Dermis microvascular lymphatic vessel endothelial cell (primary cell): ENCODE results near the gene MDFI. TPM values are rescaled to one million over a fixed set of nuclear protein-coding genes. Genes with fewer than 3 reads are reported as not detected.

Source experiments
- DNase-seq, 2 donors: peaks; one replicate each; pipeline versions ENCODE4 v3.0.0 to v3.0.0-alpha.2; 2010; ENCODE audit warnings: low read depth in 2 of 2
- total RNA-seq: library from RNA; depleted of rRNA; stranded (reverse); fragments of >200 nt; gene quantifications from 2 replicates; pipeline ENCODE4 v1.2.1, GENCODE V29; 2014

Gene MDFI
- total RNA-seq, 1 donor from 2014 or later = 38.9 TPM

DNA sequence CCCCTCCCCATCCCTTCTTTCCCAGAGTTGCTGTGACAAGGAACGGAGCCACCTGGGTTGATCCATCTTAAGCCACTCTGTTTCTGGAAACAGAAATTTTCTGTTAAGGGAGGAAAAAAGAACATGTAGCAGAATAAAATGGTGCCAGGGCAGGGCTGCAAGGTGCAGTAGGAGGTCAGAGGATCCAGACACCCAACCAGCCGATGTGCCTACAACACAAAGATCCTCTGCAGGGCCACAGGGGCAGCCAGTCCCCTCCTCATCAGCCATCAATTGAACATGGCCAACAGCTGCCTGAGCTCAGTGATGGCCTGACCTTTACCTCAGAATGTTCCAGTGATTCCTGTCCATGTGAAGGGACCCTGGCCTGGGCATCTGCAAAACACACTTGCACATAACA lies 11.9 kb downstream of the MDFI start:
- no peak for DNase-seq

DNA sequence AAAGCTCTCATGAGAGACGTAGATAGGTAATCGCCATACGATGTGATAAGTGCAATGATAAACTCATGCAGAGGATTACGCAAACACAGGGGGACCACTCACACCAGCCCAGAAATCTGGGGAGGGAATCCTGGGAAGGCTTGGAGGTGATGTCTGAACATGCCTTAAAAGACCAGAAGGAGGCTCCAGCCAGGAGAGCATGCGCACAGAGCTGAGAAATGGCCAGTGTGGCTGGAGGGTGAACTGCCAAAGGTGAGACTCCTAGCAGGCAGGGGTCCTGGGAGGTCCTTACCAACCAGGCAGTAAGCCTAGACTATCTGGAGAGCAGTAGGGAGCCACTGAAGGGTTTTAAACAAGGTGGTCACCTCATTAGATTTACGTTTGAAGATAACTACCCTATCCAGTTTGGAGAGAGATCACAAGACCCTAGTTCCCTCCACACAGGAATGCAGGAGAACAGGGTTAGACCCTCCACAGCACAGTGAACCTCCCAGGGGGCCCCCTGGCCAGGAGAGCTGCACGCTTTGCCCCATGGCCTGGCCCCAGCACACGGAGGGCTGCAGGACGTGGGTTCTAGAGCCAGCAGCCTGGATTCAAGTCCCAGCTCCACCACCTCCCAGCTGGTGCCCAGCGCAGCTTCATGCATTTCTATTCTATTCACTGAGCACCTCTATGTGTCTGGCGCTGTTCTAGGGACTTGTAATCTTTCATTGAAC lies 13.1 kb downstream of the MDFI start:
- DNase-seq = no peak

DNA sequence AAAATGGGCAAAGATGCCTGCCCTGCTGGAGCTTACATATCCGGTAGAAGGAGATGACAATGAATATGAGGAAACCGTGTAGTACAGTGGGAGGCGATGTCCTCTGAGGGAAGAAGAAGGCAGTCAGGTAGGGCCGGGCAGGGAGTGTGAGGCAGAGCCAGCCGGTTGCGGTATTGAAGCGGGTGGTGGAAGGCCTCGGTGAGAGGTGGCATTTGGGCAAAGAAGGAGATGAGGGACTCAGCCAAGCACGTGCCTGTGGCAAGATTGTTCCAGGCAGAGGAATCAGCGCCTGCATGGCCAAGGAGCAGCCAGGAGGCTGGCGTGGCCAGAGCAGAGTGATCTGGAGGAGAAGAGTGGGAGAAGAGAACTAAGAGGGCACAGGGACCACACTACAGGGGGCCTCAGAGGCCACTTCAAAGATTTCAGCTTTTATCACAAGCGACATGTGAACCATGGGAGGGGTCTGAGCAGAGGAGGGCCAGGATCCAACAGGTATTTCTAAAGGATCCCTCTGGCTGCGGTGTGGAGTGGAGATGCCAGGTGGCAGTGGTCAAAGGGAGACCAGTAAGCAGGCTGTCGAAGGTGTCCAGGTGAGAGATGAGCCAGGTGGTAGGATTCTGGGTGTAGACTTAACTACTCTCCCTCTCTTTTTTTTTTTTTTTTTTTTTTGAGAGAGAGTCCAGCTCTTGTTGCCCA lies 13.8 kb downstream of the MDFI start:
- no peak for DNase-seq

DNA sequence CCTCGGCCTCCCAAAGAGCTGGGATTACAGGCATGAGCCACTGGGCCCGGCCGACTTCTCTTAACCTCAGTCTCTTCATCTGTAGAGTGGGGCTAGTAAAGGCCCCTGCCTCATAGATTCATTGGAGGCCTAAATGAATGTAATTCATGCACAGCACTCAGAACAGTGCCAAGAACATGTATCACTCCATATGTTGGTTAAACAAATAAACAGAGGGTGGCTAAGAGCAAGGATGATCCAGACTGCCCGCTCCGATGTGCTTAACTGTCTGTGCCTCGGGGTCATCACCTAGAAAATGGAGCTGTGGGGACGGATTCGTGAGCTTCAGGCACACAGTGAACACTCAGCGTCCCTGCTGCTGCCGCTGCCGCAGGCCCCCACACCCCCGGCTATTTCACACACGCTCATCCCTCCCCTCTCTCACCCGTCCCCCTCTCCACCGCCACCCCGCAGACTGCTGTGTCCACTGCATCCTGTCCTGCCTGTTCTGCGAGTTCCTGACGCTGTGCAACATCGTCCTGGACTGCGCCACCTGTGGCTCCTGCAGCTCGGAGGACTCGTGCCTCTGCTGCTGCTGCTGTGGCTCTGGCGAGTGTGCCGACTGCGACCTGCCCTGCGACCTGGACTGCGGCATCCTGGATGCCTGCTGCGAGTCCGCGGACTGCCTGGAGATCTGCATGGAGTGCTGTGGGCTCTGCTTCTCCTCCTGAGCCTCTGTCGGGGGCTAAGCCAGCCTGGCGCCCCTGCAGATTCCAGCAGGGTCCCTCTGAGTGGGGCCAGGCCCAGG lies 14.8 kb downstream of the MDFI start:
- no peak for DNase-seq

DNA sequence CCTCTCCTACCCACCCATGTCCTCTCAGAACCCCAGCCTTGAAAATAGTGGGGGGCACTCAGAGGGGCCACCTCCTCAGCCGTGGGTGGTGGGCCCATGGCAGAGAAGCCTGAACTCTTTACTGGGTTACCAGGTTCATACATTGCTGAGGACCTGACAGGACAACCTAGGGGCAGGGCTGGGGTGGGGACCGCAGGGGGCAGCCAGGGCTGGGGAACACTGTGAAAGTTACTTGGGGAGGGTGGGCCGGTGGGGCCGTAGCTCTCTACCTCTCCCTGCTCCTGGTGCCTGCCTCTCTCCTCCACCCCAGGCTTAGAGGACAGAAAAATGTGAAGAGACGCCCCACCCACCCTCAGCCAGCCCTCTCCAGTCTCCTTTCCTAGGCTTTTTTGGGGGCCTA lies 15.4 kb downstream of the MDFI start:
- DNase-seq = no peak

- no peak for DNase-seq
Measured at GRCh38 chr6:41654151-41654697, 16.0 kb downstream of the MDFI start.

DNA sequence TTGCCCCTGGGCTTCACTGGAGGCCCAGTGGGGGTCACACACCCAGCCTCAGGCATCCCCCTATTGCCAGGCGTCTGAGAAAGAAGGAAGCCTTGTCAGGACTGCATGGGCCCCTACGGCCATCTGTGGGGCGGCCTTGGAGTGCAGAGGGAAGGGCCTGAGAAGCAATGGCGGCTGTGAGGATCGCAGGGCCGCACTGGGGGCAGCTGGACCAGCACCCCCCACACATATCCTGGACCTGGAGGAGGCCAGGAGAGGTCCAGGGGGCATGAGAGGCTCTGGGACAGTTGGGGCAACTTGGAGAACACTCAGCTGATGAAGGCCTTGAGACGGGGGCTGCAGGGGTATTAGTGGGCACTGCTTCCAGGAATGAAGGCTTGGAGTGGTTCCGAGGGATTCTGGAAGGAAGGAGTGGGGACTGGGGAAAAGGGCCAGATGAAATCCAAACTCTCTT lies 16.5 kb downstream of the MDFI start:
- DNase-seq = no peak

DNA sequence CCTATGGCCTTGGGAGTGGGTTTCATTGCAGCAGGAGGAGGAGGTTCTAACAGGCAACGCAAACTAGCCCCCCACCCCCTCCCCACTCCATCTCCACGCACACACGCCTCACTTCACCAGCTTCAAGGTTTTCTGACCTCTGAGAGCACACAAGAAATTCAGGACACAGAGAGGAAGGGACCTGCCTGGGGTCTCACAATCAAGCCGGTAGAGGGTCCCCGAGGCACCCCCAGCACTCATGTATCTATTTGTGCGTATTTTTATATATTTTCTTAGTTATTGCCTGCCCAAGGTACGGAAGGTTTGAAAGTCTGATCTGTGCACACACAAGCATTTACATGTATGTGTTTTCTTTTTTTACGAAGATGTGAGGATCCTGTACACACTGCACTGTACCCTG lies 16.9 kb downstream of the MDFI start:
- no peak for DNase-seq

GRCh38 chr6:41655646-41656001 lies 17.4 kb downstream of the MDFI start:
- no peak for DNase-seq

DNA sequence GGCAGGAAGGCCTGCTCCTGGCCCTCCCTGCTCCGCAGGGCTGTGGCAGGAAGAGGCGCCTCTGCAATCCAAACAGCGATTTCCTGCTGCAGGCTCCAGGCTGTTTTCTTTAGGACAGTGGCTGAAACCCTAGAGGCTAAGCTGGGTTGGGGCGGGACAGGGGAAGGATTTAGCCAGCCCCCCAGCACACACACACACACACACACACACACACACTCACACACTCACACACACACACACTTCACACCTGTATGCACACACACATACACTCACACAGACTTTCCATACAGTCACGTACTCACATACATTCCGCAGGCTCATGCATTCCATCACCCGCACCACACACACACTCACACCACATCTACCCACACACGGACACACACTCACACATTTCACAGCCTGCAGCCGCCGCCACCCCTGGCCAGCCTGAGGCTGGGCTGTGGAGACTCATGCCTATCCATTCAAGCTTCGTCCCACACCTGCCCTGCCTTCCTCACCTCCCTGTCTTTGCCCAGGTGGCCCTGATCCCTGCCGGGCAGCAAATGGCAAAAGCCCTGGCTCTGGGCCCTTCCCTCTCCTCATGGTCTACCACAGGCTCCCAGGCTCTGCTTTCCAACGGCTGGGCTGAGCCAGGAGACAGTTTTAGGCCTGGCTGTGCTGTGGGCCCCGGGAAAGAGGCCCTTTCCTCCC lies 17.9 kb downstream of the MDFI start:
- DNase-seq = peak; percentile 71 to 86

DNA sequence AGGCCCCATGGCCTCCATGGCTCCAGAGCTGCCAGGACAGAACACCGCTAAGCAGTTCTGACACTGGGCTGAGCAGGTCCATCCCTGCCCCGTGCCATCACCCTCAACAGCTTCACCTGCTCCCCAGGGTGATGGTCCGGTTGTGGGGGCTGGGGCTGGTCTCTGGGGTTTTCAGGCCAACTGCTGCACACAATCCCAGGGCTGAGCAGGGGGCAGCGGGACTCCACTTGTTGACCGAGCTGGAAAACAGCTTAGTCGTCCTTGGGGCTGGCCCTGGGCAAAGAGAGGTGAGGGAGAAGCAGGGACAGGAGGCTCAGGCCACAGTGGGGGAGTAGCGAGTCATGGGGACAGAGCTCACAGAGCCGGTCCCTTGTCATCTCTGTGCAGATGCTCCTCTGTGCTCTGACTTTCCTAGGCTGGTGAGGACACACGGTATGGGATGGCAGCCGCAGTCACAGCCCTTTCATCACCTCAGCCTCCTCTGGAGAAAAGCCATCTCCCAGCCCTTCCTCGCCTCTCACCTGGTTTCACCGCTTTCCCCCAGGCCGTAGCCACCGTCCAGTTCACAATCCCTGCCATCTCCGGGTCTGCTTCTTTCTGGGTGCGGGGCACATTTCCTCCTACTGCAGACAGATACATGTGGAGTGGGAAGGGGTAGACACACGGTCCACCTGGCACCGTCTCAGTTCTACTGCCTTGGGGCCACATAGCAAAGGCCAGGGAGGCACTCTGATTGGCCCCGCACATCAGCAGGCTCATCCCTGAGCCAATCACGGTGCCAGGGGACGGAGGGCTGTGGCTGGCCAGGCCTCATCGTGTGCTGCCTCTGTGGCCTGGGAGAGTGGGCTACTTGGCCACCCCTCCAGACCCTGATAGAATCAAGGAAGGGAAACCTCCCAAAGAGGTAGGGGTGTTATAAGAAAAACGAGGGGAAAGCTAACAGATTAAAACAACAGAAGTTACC lies 19.1 kb downstream of the MDFI start:
- no peak for DNase-seq

GRCh38 chr6:41658636-41659035 lies 20.4 kb downstream of the MDFI start:
- no peak for DNase-seq

DNA sequence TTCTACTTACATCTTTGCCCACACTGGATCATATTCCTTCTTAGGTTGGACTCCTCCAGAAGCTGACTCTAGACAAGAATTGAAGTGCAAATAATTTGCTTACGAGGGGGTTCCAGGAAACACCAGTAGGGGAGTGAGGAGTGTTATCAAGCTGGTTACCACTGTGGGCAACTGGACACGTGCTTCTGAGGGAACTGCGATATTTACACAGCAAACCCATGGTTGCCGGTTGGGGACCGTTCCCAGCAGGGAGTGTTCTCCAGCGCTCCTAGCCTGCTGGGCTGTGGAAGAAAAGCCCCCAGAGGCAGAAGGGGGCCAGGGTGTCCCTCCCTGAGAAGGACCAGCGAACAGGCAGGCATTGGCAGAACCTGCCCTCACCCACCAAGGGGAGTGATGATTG lies 21.7 kb downstream of the MDFI start:
- DNase-seq = no peak

GRCh38 chr6:41663568-41663967 lies 25.3 kb downstream of the MDFI start:
- DNase-seq = no peak

DNA sequence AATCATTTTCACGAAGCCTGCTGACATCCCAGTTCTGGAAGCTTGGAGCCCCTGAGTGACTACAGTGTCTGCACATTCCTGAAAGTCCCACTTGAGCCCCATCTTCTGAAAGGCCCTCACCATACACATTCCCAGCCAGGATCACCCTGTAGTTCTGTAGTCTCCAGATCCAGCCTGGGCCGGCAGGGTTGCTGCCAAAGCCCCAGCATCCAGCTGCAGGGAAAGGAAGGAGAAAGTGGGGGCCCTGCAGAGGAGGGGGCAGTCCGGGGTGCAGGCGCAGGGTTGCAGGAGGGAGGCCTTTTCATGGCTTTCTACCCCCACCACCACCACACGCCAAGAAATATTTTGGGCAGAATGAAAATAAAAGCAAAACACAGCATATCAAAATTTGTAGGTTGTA lies 26.0 kb downstream of the MDFI start:
- DNase-seq = no peak

- DNase-seq = no peak
Measured at GRCh38 chr6:41667195-41667594, 28.9 kb downstream of the MDFI start.

DNA sequence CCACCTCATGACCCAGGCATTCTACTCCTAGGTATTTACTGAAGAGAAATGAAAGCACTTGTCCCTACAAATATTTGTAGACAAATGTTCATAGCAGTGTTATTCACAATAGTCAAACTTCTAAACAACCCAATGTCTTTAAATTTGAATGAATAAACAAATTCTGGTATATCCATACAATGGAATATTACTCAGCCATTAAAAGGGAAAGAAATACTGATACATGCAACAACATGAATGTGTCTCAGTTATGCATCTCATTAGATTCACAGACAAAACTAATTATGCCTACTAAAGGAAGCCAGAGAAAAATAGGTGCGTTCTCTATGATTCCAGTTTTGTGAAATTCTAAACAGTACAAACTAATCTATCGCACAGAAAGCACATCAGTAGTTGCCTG lies 30.7 kb downstream of the MDFI start:
- no peak for DNase-seq

GRCh38 chr6:41670703-41671360 lies 32.6 kb downstream of the MDFI start:
- DNase-seq = no peak

DNA sequence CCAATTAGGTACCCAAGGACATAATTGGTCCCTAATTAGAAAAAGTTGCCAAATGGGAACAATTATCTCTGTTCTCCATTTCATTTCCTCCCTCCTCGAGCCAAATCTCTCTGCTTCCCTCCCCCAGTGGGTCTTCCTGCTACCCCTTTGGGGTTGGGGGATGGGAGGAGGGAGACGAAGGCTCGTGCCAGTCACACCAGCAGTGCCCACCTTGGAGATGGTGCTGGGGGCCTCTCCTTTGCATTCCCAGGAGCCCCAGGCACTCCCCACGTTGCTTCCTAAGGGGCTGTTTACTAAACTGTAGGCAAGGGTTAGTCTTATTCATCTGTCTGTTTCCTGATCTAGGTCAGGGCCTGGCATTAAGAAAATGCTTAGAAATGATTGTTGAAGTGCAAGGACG lies 33.1 kb downstream of the MDFI start:
- no peak for DNase-seq

DNA sequence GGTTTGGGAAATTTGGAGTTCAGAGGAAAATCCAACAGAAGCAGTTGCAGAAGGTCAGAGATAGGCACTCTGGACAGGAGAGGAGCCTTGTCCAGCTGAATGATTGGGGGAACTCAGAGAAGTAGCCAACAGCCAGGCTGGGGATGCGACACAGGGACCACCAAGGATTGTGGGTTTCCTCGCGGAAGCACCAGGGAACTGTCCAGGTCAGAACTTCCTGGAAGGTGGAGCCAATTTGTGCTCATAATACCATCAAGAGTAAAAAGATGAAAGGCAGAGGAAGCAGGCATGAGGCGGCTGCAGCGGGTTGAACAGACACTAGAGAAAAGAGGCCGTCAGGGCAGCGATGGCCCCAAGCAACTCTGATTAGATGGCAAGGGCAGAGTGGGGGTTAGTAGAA lies 33.7 kb downstream of the MDFI start:
- no peak for DNase-seq
